GM23248 (cell line): ENCODE measurements around the gene ZFAND3. TPM values are rescaled to one million over a fixed set of nuclear protein-coding genes. Genes with fewer than 3 reads are reported as not detected.
A peak's percentile ranks its signal among the peaks of the same experiment; 100 is the strongest.

ENCODE experiments used
- DNase-seq: peaks from one replicate; pipeline ENCODE4 v3.0.0-alpha.2; 2015
- H2AFZ ChIP-seq: fragments of 200-600 bp; sonication (generic); 2 replicates; pipeline ENCODE4 v1.6.1; 2016; ENCODE audit warnings: antibody characterized with exemption
- H3F3A ChIP-seq: fragments of 200-600 bp; sonication (generic); 2 replicates; pipeline ENCODE4 v1.6.1; 2016; ENCODE audit warnings: mild to moderate bottlenecking, antibody characterized with exemption, mixed run types; ENCODE audit not compliant: insufficient read depth
- H3K27ac ChIP-seq: fragments of 200-600 bp; sonication (generic); 2 replicates; pipeline ENCODE4 v1.5.1; 2016; ENCODE audit warnings: mild to moderate bottlenecking
- H3K27me3 ChIP-seq: fragments of 200-600 bp; sonication (generic); replicated peaks from 2 replicates; pipeline ENCODE4 v1.6.1; 2016; ENCODE audit warnings: mild to moderate bottlenecking; ENCODE audit not compliant: insufficient read depth
- H3K36me3 ChIP-seq: fragments of 200-600 bp; sonication (generic); 2 replicates; pipeline ENCODE4 v1.6.1; 2016; ENCODE audit warnings: low read depth, mild to moderate bottlenecking
- H3K4me1 ChIP-seq: fragments of 200-600 bp; sonication (generic); 2 replicates; pipeline ENCODE4 v1.6.1; 2016; ENCODE audit warnings: mild to moderate bottlenecking; ENCODE audit not compliant: insufficient read depth
- H3K4me2 ChIP-seq: fragments of 200-600 bp; sonication (generic); one replicate; pipeline ENCODE4 v1.6.1; 2016; ENCODE audit warnings: mild to moderate bottlenecking; ENCODE audit not compliant: unreplicated experiment
- H3K4me3 ChIP-seq: fragments of 200-600 bp; sonication (generic); 2 replicates; pipeline ENCODE4 v1.5.1; 2016; ENCODE audit warnings: mild to moderate bottlenecking
- H3K79me2 ChIP-seq: fragments of 200-600 bp; sonication (generic); 2 replicates; pipeline ENCODE4 v1.6.1; 2016; ENCODE audit warnings: mild to moderate bottlenecking; ENCODE audit not compliant: insufficient read depth
- H3K9ac ChIP-seq: fragments of 200-600 bp; sonication (generic); 2 replicates; pipeline ENCODE4 v1.6.1; 2016; ENCODE audit warnings: mild to moderate bottlenecking
- H3K9me2 ChIP-seq: fragments of 200-600 bp; sonication (generic); 2 replicates; pipeline ENCODE4 v1.6.1; 2016; ENCODE audit warnings: mixed run types, mild to moderate bottlenecking, moderate library complexity; ENCODE audit not compliant: insufficient read depth
- H3K9me3 ChIP-seq: fragments of 200-600 bp; sonication (generic); one replicate; pipeline ENCODE4 v1.6.1; 2017; ENCODE audit warnings: low read depth
- H4K20me1 ChIP-seq: fragments of 200-600 bp; sonication (generic); 2 replicates; pipeline ENCODE4 v1.6.0; 2016; ENCODE audit not compliant: insufficient read depth
- EZH2 ChIP-seq: fragments of 200-600 bp; sonication (generic); IDR thresholded peaks from 2 replicates; pipeline ENCODE4 v1.6.1; 2018; ENCODE audit warnings: antibody characterized with exemption, mild to moderate bottlenecking; ENCODE audit not compliant: insufficient read depth, poor library complexity, severe bottlenecking
- EZH2phosphoT487 ChIP-seq: fragments of 200-600 bp; sonication (generic); IDR thresholded peaks from 2 replicates; pipeline ENCODE4 v1.6.1; 2018; ENCODE audit warnings: antibody characterized with exemption, moderate library complexity, mild to moderate bottlenecking, low read depth; ENCODE audit not compliant: insufficient read depth
- WGBS, 2 experiments: methylation state at CpG; one replicate each; pipeline ENCODE4 v1.1.6; 2015 to 2017; ENCODE audit warnings: low lambda C conversion rate in 2 of 2, low coverage in 1 of 2; ENCODE audit errors: missing lambda C conversion rate in 2 of 2; 5-methylcytosine and 5-hydroxymethylcytosine counted together
- in situ Hi-C: fragments of 300-500 bp; cut with MboI; formaldehyde crosslinking; loops from 2 replicates; pipeline ENCODE4 v1.15.0; 2020
- polyA plus RNA-seq: library from polyadenylated mRNA; unstranded; fragments of >200 nt; fragmentation: Nextera tagmentation; extraction: Ambion mirVana; gene quantifications from 2 replicates; pipeline ENCODE4 v1.2.1, GENCODE V29; 2016
- total RNA-seq: library from RNA; depleted of rRNA; stranded (reverse); fragments of >200 nt; shearing (Covaris generic); gene quantifications from 2 replicates; pipeline ENCODE4 v1.2.3, GENCODE V29; 2014

The ZFAND3 gene
- total and polyA plus RNA-seq, 2 experiments from 2014 or later = 27.5 to 40.0 TPM

DNA sequence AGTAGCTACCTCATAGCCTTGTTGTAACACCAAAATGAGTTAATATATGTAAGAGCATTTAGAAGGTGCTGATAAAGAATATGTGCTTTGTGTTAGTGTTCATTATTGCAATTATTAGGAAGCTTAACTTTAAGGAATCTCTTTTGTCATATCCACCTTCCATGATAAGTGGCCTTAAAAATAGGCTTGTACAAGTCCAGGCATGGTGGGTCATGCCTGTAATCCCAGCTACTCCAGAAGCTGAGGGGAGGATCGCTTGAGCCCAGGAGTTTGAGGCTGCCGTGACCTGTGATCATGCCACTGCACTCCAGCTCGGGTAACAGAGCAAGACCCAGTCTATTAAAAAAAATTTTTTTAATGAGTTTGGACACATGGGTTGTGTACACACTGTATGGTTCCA is 285.5 kb downstream of the ZFAND3 start:
- WGBS, 2 experiments = 96 to 98% methylated on average over 3 of the region's 3 CpGs
- H3K27me3 ChIP-seq = no peaks in the 10 kb centered on the region
- H3K9me2 ChIP-seq = no peaks in the 10 kb centered on the region
- no peak overlapping the region for H3K4me2 ChIP-seq
- H4K20me1 ChIP-seq = no peaks in the 10 kb centered on the region; the same call in 1 of the 2 replicates
- no peaks in the 10 kb centered on the region for H3F3A ChIP-seq
- H3K9me3 ChIP-seq = no peaks in the 10 kb centered on the region
- no peak for TF ChIP-seq EZH2phosphoT487
- TF ChIP-seq EZH2 = no peak
- peaks cover 93% of the 10 kb centered on the region for H3K79me2 ChIP-seq
- H2AFZ ChIP-seq = no peak overlapping the region
- no peak for DNase-seq
- in situ Hi-C loops = no loop called here
- no peak overlapping the region for H3K27ac ChIP-seq
- H3K4me1 ChIP-seq = no peaks in the 10 kb centered on the region
- no peaks in the 10 kb centered on the region; the same call in 1 of the 2 replicates for H3K36me3 ChIP-seq
- H3K4me3 ChIP-seq = no peak overlapping the region
- H3K9ac ChIP-seq = no peak overlapping the region

- Histone ChIP-seq H3K9me2 (no peaks in the 10 kb centered on the region), H3K9ac (no peak overlapping the region), H3K27me3 (no peaks in the 10 kb centered on the region), H3K4me1 (peaks cover 18% of the 10 kb centered on the region), H3K9me3 (no peaks in the 10 kb centered on the region), H3K4me2 (no peak overlapping the region), H2AFZ (no peak overlapping the region), H3K36me3 (no peaks in the 10 kb centered on the region), H4K20me1 (peaks cover 11% of the 10 kb centered on the region; the same call in 1 of the 2 replicates), H3K79me2 (peaks cover 95% of the 10 kb centered on the region), H3K27ac (no peak overlapping the region), H3F3A (no peaks in the 10 kb centered on the region), H3K4me3 (no peak overlapping the region)
- whole genome bisulfite sequencing, 2 experiments = 91 to 100% methylated on average over 1 of the region's 1 CpG
- DNase-seq = no peak
- in situ Hi-C loops = no loop called here
- TF ChIP-seq EZH2phosphoT487 = no peak
- no peak for TF ChIP-seq EZH2
These were observed 287.5 kb downstream of the ZFAND3 start for GRCh38 chr6:38107073-38107472.

- Histone ChIP-seq H3K4me1 (peaks cover 18% of the 10 kb centered on the region), H3K36me3 (no peaks in the 10 kb centered on the region), H3K9me2 (no peaks in the 10 kb centered on the region), H3K4me3 (no peak overlapping the region), H3K27ac (no peak overlapping the region), H4K20me1 (peaks cover 16% of the 10 kb centered on the region; the same call in 1 of the 2 replicates), H3K27me3 (no peaks in the 10 kb centered on the region), H3K9me3 (no peaks in the 10 kb centered on the region), H3K9ac (no peak overlapping the region; the same call in 1 of the 2 replicates), H3K4me2 (no peak overlapping the region), H3K79me2 (peaks cover 93% of the 10 kb centered on the region), H2AFZ (no peak overlapping the region), H3F3A (no peaks in the 10 kb centered on the region)
- 60 to 64% methylated on average over 8 of the region's 8 CpGs for WGBS, 2 experiments
- peak; percentile 9 for DNase-seq
- TF ChIP-seq EZH2 (no peak), EZH2phosphoT487 (no peak)
- in situ Hi-C loops = no loop called here
These were observed 291.0 kb downstream of the ZFAND3 start for GRCh38 chr6:38110481-38110971.

- WGBS, 2 experiments = 63 to 66% methylated on average over 5 of the region's 5 CpGs
- no peak for DNase-seq
These were observed 292.7 kb downstream of the ZFAND3 start for GRCh38 chr6:38112181-38112580.

More at GRCh38 chr6:38112181-38112580, 292.7 kb downstream of the ZFAND3 start:
- Histone ChIP-seq H2AFZ (no peak overlapping the region), H3K27ac (no peak overlapping the region), H3K9me3 (no peaks in the 10 kb centered on the region), H3K9ac (no peak overlapping the region), H3K36me3 (no peaks in the 10 kb centered on the region), H4K20me1 (peaks cover 16% of the 10 kb centered on the region; the same call in 1 of the 2 replicates), H3K4me1 (peaks cover 23% of the 10 kb centered on the region), H3K79me2 (peaks cover 93% of the 10 kb centered on the region), H3K9me2 (no peaks in the 10 kb centered on the region), H3K4me3 (no peak overlapping the region), H3K27me3 (no peaks in the 10 kb centered on the region), H3K4me2 (no peak overlapping the region), H3F3A (0 out of 2 replicates have a peak, but pooled peaks cover 5% of the 10 kb centered on the region)
- in situ Hi-C loops = no loop called here
- TF ChIP-seq EZH2phosphoT487 (no peak), EZH2 (no peak)
